T47D (cell line): ENCODE data around the gene SELENOO.

Experiments
- DNase-seq, 2 experiments: peaks; one replicate each; pipeline versions ENCODE4 v3.0.0 to v3.0.0-alpha.2; 2011 to 2012; ENCODE audit warnings: low read depth in 1 of 2, low spot score in 1 of 2
- JUND ChIP-seq: IDR thresholded peaks from 2 replicates; pipeline ENCODE4 v1.6.1; 2012; ENCODE audit warnings: low read depth
- in situ Hi-C: cut with HindIII; loops from 2 replicates; pipeline ENCODE4 v1.10.0; 2016; ENCODE audit warnings: low sequenced_read_pairs, low pct_unique_long_range_greater_than_20kb

SELENOO gene

DNA sequence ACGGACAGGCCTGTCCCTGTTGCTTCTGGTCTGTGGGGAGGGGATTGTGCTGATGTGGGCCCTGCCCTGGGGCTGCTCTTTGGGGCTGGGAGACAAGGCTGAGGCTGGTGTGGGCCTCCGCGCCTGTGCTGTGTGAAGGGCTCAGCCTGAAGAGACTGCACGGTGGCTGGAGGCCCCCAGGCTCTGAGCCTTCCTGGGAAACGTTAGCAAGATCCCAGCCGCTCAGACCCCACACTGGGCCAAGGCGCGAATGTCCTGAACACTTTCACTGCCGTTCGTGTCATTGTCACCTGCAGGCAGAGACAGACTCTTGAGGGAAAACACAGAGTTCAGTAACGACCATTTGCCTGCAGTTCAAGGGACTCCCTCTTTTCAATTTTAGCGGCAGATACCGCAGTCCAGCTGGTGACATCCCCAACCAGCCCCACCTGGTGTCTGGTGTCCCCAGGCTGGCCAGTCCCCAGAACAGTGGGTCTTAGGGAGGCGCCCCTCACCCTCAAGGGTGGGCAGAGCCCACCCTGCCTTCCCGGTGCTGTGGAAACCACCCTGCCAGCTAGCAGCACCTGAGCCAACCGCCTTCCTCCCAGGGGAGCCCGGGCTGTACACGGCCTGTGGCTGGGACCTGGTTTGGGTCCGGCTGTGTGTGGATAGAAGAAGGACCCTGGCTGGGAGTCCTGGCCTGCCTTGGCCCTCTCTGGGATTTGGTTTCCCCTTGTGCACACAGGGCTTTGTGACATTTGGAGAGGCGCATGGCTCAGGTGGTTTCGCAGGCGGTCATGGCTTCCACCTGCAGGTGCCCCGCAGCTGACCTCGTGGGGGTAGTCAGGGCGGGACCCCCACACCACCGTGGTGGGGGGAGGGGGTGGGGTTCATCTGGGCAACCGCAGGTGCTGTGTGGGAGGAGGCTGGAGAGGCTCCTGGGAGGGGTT lies 24.6 kb upstream of the SELENOO start:
- no peak for DNase-seq
- in situ Hi-C loops, result no loop called here
- no peak for TF ChIP-seq JUND

DNA sequence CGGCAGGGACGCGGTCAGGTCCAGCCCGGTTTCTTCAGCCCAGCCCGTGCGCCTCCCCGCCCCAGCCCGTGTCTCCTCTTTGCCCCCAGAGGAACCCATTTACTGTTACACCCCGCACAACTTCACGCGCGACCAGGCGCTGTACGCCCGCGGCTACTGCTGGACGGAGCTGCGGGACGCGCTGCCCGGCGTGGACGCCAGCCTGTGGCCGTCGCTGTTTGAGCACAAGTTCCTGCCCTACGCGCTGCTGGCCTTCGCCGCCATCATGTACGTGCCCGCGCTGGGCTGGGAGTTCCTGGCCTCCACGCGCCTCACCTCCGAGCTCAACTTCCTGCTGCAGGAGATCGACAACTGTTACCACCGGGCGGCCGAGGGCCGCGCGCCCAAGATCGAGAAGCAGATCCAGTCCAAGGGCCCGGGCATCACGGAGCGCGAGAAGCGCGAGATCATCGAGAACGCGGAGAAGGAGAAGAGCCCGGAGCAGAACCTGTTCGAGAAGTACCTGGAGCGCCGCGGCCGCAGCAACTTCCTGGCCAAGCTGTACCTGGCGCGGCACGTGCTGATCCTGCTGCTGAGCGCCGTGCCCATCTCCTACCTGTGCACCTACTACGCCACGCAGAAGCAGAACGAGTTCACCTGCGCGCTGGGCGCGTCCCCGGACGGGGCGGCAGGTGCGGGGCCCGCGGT lies 23.8 kb upstream of the SELENOO start:
- no peak for TF ChIP-seq JUND
- in situ Hi-C loops, result no loop called here
- no peak for DNase-seq

- no peak for DNase-seq
- in situ Hi-C loops, result no loop called here
- TF ChIP-seq JUND, result no peak
Measured at GRCh38 chr22:50177537-50178470, 23.0 kb upstream of the SELENOO start.

GRCh38 chr22:50178471-50178864 lies 22.3 kb upstream of the SELENOO start:
- in situ Hi-C loops, result no loop called here

GRCh38 chr22:50178871-50179869 lies 21.6 kb upstream of the SELENOO start:
- DNase-seq, result no peak
- no peak for TF ChIP-seq JUND
- in situ Hi-C loops, result no loop called here

More at GRCh38 chr22:50178471-50178864, 22.3 kb upstream of the SELENOO start:
- TF ChIP-seq JUND, result no peak
- DNase-seq, result no peak

DNA sequence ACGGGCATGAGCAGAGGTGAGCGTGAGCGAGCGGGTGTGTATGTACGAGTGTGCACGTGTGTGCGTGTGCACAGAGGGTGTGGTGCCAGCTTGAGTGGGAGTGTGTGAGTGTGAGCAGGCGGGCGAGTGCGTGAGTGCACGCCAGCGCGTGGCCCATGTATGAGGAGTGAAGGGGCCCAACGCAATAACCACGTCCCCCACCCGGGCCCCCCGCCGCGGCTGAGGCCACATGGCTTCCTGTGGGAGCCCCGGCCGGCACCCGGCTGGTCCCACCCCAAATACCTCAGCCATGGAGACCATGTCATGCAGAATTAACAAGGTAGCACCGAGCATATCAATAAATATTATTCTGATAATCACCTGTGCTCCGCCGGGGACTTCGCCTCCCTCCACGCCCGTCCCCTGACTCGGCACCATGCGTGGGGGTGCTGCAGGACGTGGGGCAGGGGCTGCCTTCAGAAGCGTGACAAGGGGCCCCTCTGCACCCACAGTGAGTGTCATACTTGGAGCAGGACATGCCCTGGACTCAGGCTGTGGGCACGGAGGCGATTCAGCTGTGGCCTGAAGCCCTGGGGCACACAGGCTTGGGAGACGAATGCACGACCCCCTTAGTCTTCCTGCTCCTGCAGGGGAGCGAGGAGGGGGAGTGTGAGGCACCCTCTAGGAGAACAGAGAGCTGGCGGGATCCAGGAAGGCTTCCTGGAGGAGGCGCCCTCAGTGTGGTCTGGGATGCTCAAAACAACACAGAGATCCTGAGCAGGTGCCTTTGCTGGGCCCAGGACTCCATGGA lies 20.7 kb upstream of the SELENOO start:
- in situ Hi-C loops, result no loop called here
- TF ChIP-seq JUND, result no peak
- DNase-seq, result no peak

GRCh38 chr22:50180727-50181521 lies 19.9 kb upstream of the SELENOO start:
- no peak for TF ChIP-seq JUND
- no peak for DNase-seq
- in situ Hi-C loops, result no loop called here

- peak; percentile 60 to 93 for DNase-seq
- in situ Hi-C loops, result no loop called here
- no peak for TF ChIP-seq JUND
Measured at GRCh38 chr22:50182176-50183081, 18.4 kb upstream of the SELENOO start.
